Adrenal gland (tissue), 5 donors: ENCODE results near the gene ROCK2.

ENCODE experiments used
- POLR2A ChIP-seq, 2 donors: fragments of 450-650 bp; IDR thresholded peaks; one replicate each; pipeline ENCODE4 v1.6.1; 2017; ENCODE audit warnings: antibody characterized with exemption in 2 of 2, mild to moderate bottlenecking in 2 of 2, moderate library complexity in 1 of 2
- TF ChIP-seq, protein P1 (sequence below), 6 experiments: fragments of 450-650 bp in 4 of 6; fragments of 200-600 bp in 2 of 6; sonication (generic) in 1 of 6; IDR thresholded peaks; 1 replicate in 5 of 6; 2 replicates in 1 of 6; pipeline versions ENCODE4 v1.5.1 to v1.8.0; 2016 to 2021; ENCODE audit warnings: antibody characterized with exemption in 6 of 6, mild to moderate bottlenecking in 2 of 6, moderate library complexity in 1 of 6
- donor health status: DM: no; HTN: no; CAD: no.

DNA sequence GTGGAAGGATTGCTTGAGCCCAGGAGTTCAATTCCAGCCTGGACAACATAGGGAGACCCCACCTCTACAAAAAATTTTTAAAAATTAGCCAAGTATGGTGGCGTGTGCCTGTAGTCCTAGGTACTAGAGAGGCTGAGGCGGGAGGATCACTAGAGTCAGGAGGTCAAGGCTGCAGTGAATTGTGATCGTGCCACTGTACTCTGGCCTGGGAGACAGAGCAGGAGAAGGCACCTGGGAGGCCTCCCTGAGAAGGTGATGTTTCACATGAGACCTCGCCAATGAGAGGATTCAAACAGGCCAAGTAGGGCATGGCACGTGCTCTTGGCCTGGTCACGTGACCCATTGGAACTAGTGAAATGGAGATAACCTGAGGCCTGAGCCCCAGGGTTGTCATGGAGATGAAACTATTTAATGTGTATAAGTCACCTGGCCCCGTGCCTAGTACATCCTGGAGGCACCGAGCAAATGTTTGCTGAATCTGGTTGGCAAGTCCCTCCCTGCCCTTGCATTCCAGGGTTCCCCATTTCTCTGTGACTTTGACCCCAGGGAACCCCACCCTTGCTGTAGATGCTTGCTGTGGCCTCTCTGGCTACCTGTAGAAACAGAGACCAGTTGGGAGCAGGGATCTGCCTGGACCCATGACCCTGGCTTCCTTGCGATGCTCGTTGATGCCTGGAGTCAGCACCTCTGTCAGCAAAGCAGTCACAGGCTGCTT, 26.1 kb upstream of the ROCK2 start:
- TF ChIP-seq, protein P1, sequence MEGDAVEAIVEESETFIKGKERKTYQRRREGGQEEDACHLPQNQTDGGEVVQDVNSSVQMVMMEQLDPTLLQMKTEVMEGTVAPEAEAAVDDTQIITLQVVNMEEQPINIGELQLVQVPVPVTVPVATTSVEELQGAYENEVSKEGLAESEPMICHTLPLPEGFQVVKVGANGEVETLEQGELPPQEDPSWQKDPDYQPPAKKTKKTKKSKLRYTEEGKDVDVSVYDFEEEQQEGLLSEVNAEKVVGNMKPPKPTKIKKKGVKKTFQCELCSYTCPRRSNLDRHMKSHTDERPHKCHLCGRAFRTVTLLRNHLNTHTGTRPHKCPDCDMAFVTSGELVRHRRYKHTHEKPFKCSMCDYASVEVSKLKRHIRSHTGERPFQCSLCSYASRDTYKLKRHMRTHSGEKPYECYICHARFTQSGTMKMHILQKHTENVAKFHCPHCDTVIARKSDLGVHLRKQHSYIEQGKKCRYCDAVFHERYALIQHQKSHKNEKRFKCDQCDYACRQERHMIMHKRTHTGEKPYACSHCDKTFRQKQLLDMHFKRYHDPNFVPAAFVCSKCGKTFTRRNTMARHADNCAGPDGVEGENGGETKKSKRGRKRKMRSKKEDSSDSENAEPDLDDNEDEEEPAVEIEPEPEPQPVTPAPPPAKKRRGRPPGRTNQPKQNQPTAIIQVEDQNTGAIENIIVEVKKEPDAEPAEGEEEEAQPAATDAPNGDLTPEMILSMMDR (IDR thresholded peaks at IDR 0.05), result no peak
- TF ChIP-seq POLR2A (IDR thresholded peaks at IDR 0.05), result no peak
